ENCODE results near the gene AGTPBP1. TPM values are rescaled to one million over a fixed set of nuclear protein-coding genes. Genes with fewer than 3 reads are reported as not detected.

The AGTPBP1 gene
- total and polyA plus RNA-seq, 9 of the 15 experiments (the other 6 are each of a cell fraction or from before 2014, with no cell fraction given): 1.4 to 7.9 (median 4.6) TPM

GRCh38 chr9:85741095-85741874 lies 469 bp downstream of the AGTPBP1 start:
- FAIRE-seq: peak; percentile 91
- no peaks in the 10 kb centered on the region for H3K9me1 ChIP-seq (ENCODE audit: control insufficient read depth, insufficient read depth, low read length)
- intact Hi-C loops (cut with micrococcal nuclease): no loop called here
- no TSS peak for BruUV-seq (replicated peaks)
- peak overlapping the region; percentile 92 for H2AFZ ChIP-seq (ENCODE audit: low read depth, low read length)
- H3K36me3 ChIP-seq (ENCODE audit: control insufficient read depth, insufficient read depth, low read length): no peaks in the 10 kb centered on the region
- H3K79me2 ChIP-seq (ENCODE audit: control insufficient read depth, insufficient read depth, low read length): peaks cover 6% of the 10 kb centered on the region; the same call in 2 of the 3 replicates
- H3K4me1 ChIP-seq (replicated peaks in 1 of 2; ENCODE audit: control insufficient read depth in 2 of 2, insufficient read depth in 2 of 2, low read length in 2 of 2): peaks cover 6 to 7% of the 10 kb centered on the region in 2 experiments; a peak in 4 of 5 replicates
- ChIA-PET POLR2A (interaction anchor here (0.7 to 1.1 kb wide), 2 partner anchors 11 to 38 kb away, joined by 3 to 5 read pairs; no protein-coding TSS in a partner anchor), CTCF (ENCODE audit: low intra/inter-chr PET ratio) (no interaction called here)
- WGBS (ENCODE audit: insufficient coverage, low coverage, missing lambda C conversion rate): 0% methylated on average over 16 of the region's 75 CpGs
- DNase-seq (ENCODE audit: extremely low read depth in 1 of 4, low spot score in 3 of 4): peak; percentile 27 to 68 (median 35)
- peak overlapping the region; percentile 87 for H3K4me2 ChIP-seq (ENCODE audit: insufficient read depth, low read length)
- H3K9me3 ChIP-seq (replicated peaks; ENCODE audit: control insufficient read depth, insufficient read depth, low read depth, low read length): no peaks in the 10 kb centered on the region
- H3K9ac ChIP-seq (ENCODE audit: insufficient read depth in 1 of 2, low read depth in 2 of 2, low read length in 2 of 2): peak overlapping the region; percentile 60 to 93
- no peaks in the 10 kb centered on the region for H4K20me1 ChIP-seq (replicated peaks; ENCODE audit: control insufficient read depth, insufficient read depth, low read length)
- peak overlapping the region; percentile 54; the same call in 2 of the 3 replicates for H3K27ac ChIP-seq (ENCODE audit: extremely low read depth, low read depth, low read length)
- H3K27me3 ChIP-seq (ENCODE audit: control insufficient read depth in 2 of 2, insufficient read depth in 2 of 2, low read length in 2 of 2): peaks cover 0 to 6% of the 10 kb centered on the region in 2 experiments; a peak in 1 of 5 replicates
- H3K4me3 ChIP-seq: peak overlapping the region; percentile 73
- in situ Hi-C loops (cut with MboI): no loop called here
- ATAC-seq: peak; percentile 74
- TF ChIP-seq TOE1 (IDR thresholded peaks at IDR 0.05; ENCODE audit: borderline replicate concordance) (no peak), TOE1 (CRISPR knock-in tag; IDR thresholded peaks at IDR 0.05; ENCODE audit: borderline replicate concordance, low read depth) (no peak), HSF4 (CRISPR knock-in tag; IDR thresholded peaks at IDR 0.05; ENCODE audit: borderline replicate concordance) (no peak), PHF8 (IDR thresholded peaks at IDR 0.05; ENCODE audit: borderline replicate concordance, low read length) (peak; percentile 44; the same call in 1 of the 2 replicates), GTF3C2 (IDR thresholded peaks at IDR 0.05; ENCODE audit: borderline replicate concordance, extremely low read depth, insufficient read length) (no peak), ILF3 (IDR thresholded peaks at IDR 0.05; ENCODE audit: borderline replicate concordance) (no peak), HDAC3 (IDR thresholded peaks at IDR 0.05; ENCODE audit: borderline replicate concordance, partially characterized antibody) (no peak), TAL1 (IDR thresholded peaks at IDR 0.05) (no peak), RBFOX2 (IDR thresholded peaks at IDR 0.05; ENCODE audit: low read depth, low read length) (peak; percentile 67), ZNF316 (IDR thresholded peaks at IDR 0.05) (peak; percentile 55), MAFF (IDR thresholded peaks at IDR 0.05; ENCODE audit: low read length) (peak; percentile 44), POLR2AphosphoS5 (IDR thresholded peaks at IDR 0.05; ENCODE audit: control insufficient read depth, insufficient read depth, low read depth, low read length) (no peak), ZBTB7A (IDR thresholded peaks at IDR 0.05; ENCODE audit: borderline replicate concordance, control insufficient read depth, low read depth, low read length) (peak; percentile 83; the same call in 1 of the 2 replicates), ZFX (CRISPR knock-in tag; IDR thresholded peaks at IDR 0.05) (peak; percentile 50), ZNF408 (CRISPR knock-in tag; IDR thresholded peaks at IDR 0.05; ENCODE audit: low read depth) (no peak), MAFG (tag; conservative IDR thresholded peaks at IDR 0.05) (peak; percentile 33; the same call in 1 of the 2 replicates), ZFP1 (CRISPR knock-in tag; IDR thresholded peaks at IDR 0.05) (no peak), BCL6 (CRISPR knock-in tag; IDR thresholded peaks at IDR 0.05) (no peak)

All from K562 (cell line).